Fibroblast of lung (primary cell): Measurements from ENCODE around the gene TMEM51.

ENCODE experiments used
- CTCF ChIP-seq, 2 donors: IDR thresholded peaks in 1 of 2; conservative IDR thresholded peaks in 1 of 2; 1 replicate in 1 of 2; 2 replicates in 1 of 2; pipeline ENCODE4 v1.5.1; 2011 to 2012; ENCODE audit warnings: low read length in 2 of 2, control low read depth in 1 of 2, inconsistent platforms in 1 of 2, low read depth in 1 of 2, mild to moderate bottlenecking in 1 of 2
- EZH2 ChIP-seq: IDR thresholded peaks from 2 replicates; pipeline ENCODE4 v1.5.1; 2012; ENCODE audit warnings: low read length, control low read depth, mild to moderate bottlenecking; ENCODE audit errors: missing control alignments

- TF ChIP-seq CTCF (conservative IDR thresholded peaks at IDR 0.05 in 1 of 2, IDR thresholded peaks at IDR 0.05 in 1 of 2; ENCODE audit: low read depth in 1 of 2, low read length in 2 of 2) (no peak), EZH2 (no peak)
These were observed 25.5 kb upstream of the TMEM51 start for GRCh38 chr1:15128077-15128476.
